ENCODE measurements around the gene TP53RK. TPM values are rescaled to one million over a fixed set of nuclear protein-coding genes. Genes with fewer than 3 reads are reported as not detected.

Gene TP53RK
- total RNA-seq, 4 donors from 2014 or later = 15.0 to 27.0 (median 25.8) TPM

- Histone ChIP-seq H3K9me3 (no peaks in the 10 kb centered on the region), H3K36me3 (no peaks in the 10 kb centered on the region), H3K27ac (no peak overlapping the region), H3K27me3 (peaks cover 17% of the 10 kb centered on the region), H3K4me1 (peaks cover 7% of the 10 kb centered on the region), H3K4me3 (no peak overlapping the region)
- TF ChIP-seq CTCF (IDR thresholded peaks at IDR 0.05) (no peak), POLR2A (IDR thresholded peaks at IDR 0.05) (no peak), EP300 (IDR thresholded peaks at IDR 0.05) (no peak), POLR2AphosphoS5 (IDR thresholded peaks at IDR 0.05) (no peak)
- no peak for DNase-seq (ENCODE audit: low spot score in 2 of 2)
These were observed 36.5 kb downstream of the TP53RK start for GRCh38 chr20:46652699-46653098.

GRCh38 chr20:46651091-46651962 lies 37.9 kb downstream of the TP53RK start, which contains the start of gene SLC13A3:
TSS of gene SLC13A3 (minus strand) at chr20:46651459. CDS start at chr20:46651421, 38 bp downstream.
- H3K4me3 ChIP-seq = peak within 1 kb of the TSS; percentile 22
- H3K27me3 ChIP-seq = peaks cover 17% of the 10 kb centered on the region
- H3K4me1 ChIP-seq = peaks cover 7% of the 10 kb centered on the region
- no peaks in the 10 kb centered on the region for H3K9me3 ChIP-seq
- no peak within 1 kb of the TSS for H3K27ac ChIP-seq
- no peaks in the 10 kb centered on the region for H3K36me3 ChIP-seq
- no peak for DNase-seq (ENCODE audit: low spot score in 2 of 2)
- 21% methylated on average over 45 of the region's 55 CpGs for WGBS
- TF ChIP-seq POLR2AphosphoS5 (IDR thresholded peaks at IDR 0.05) (no peak), CTCF (IDR thresholded peaks at IDR 0.05) (no peak), EP300 (IDR thresholded peaks at IDR 0.05) (no peak)

- Histone ChIP-seq H3K27ac (no peak overlapping the region), H3K4me3 (peak overlapping the region; percentile 22), H3K36me3 (no peaks in the 10 kb centered on the region), H3K9me3 (no peaks in the 10 kb centered on the region), H3K27me3 (peaks cover 17% of the 10 kb centered on the region), H3K4me1 (peaks cover 7% of the 10 kb centered on the region)
- no peak for TF ChIP-seq POLR2AphosphoS5 (IDR thresholded peaks at IDR 0.05)
- TF ChIP-seq EP300 (IDR thresholded peaks at IDR 0.05) = no peak
- TF ChIP-seq CTCF (IDR thresholded peaks at IDR 0.05) = no peak
- TF ChIP-seq POLR2A (IDR thresholded peaks at IDR 0.05) = no peak
- 88% methylated on average over 10 of the region's 10 CpGs for WGBS
- DNase-seq (ENCODE audit: low spot score in 2 of 2) = no peak
These were observed 38.6 kb downstream of the TP53RK start for GRCh38 chr20:46650575-46651090.

- no peak for DNase-seq (ENCODE audit: low spot score in 2 of 2)
- WGBS = 93% methylated on average over 9 of the region's 9 CpGs
- Histone ChIP-seq H3K4me1 (peaks cover 7% of the 10 kb centered on the region), H3K9me3 (no peaks in the 10 kb centered on the region), H3K36me3 (no peaks in the 10 kb centered on the region), H3K27me3 (peaks cover 17% of the 10 kb centered on the region), H3K4me3 (no peak overlapping the region), H3K27ac (no peak overlapping the region)
- TF ChIP-seq POLR2A (IDR thresholded peaks at IDR 0.05) (no peak), EP300 (IDR thresholded peaks at IDR 0.05) (no peak), CTCF (IDR thresholded peaks at IDR 0.05) (no peak), POLR2AphosphoS5 (IDR thresholded peaks at IDR 0.05) (no peak)
These were observed 39.2 kb downstream of the TP53RK start for GRCh38 chr20:46649965-46650542.

GRCh38 chr20:46649650-46649949 lies 39.6 kb downstream of the TP53RK start:
- H3K27me3 ChIP-seq = peaks cover 17% of the 10 kb centered on the region
- H3K9me3 ChIP-seq = no peaks in the 10 kb centered on the region
- H3K4me1 ChIP-seq = peaks cover 7% of the 10 kb centered on the region
- H3K27ac ChIP-seq = no peak overlapping the region
- WGBS = 69% methylated on average over 3 of the region's 3 CpGs
- no peak overlapping the region for H3K4me3 ChIP-seq
- no peaks in the 10 kb centered on the region for H3K36me3 ChIP-seq
- TF ChIP-seq POLR2AphosphoS5 (IDR thresholded peaks at IDR 0.05) (no peak), EP300 (IDR thresholded peaks at IDR 0.05) (no peak), CTCF (IDR thresholded peaks at IDR 0.05) (no peak)
- DNase-seq (ENCODE audit: low spot score in 2 of 2) = no peak

Data from suprapubic skin (tissue), 4 donors.